K562 (cell line): ENCODE measurements around the gene ZFP14. TPM values are rescaled to one million over a fixed set of nuclear protein-coding genes. Genes with fewer than 3 reads are reported as not detected.

ENCODE experiments used
- E2F6 ChIP-seq, 2 experiments: IDR thresholded peaks; 2 replicates each; pipeline ENCODE4 v1.6.1; 2011; ENCODE audit warnings: borderline replicate concordance in 1 of 2, control low read depth in 1 of 2, low read depth in 1 of 2, low read length in 1 of 2, mild to moderate bottlenecking in 1 of 2, mixed read lengths in 1 of 2, moderate library complexity in 1 of 2; ENCODE audit not compliant: insufficient read depth in 1 of 2, insufficient read length in 1 of 2, poor library complexity in 1 of 2, severe bottlenecking in 1 of 2; ENCODE audit errors: extremely low read depth in 1 of 2
- LARP7 ChIP-seq: fragments of 450-650 bp; IDR thresholded peaks from 2 replicates; pipeline ENCODE4 v1.6.1; 2016
- RAD51 ChIP-seq: fragments of 450-650 bp; IDR thresholded peaks from 2 replicates; pipeline ENCODE4 v1.7.1; 2016; ENCODE audit warnings: low read depth, mild to moderate bottlenecking, borderline replicate concordance
- SAP30 ChIP-seq: fragments of 200-600 bp; sonication (generic); IDR thresholded peaks from 2 replicates; pipeline ENCODE4 v1.6.1; 2012; ENCODE audit warnings: borderline replicate concordance, low read depth, mild to moderate bottlenecking, moderate library complexity, low read length, control low read depth, inconsistent platforms; ENCODE audit not compliant: insufficient read depth, poor library complexity, severe bottlenecking
- SMARCC2 ChIP-seq: fragments of 450-650 bp; IDR thresholded peaks from 2 replicates; pipeline ENCODE4 v1.6.1; 2017; ENCODE audit warnings: antibody characterized with exemption, moderate library complexity, mild to moderate bottlenecking, low read depth
- STAT6 ChIP-seq: sonication (generic); formaldehyde crosslinking; IDR thresholded peaks from 2 replicates; pipeline ENCODE4 v1.8.1; 2023; ENCODE audit warnings: mild to moderate bottlenecking, missing genetic modification reagents
- ZNF785 ChIP-seq: fragments of 250-450 bp; sonication (Bioruptor Pico); IDR thresholded peaks from 2 replicates; pipeline ENCODE4 v1.4.0; 2020; ENCODE audit warnings: mild to moderate bottlenecking
- polyA plus RNA-seq, 8 experiments: library from polyadenylated mRNA; depleted of rRNA in 4 of 8; stranded (reverse) in 5 of 8; unstranded in 3 of 8; fragments of >200 nt; fragmentation: Nextera tagmentation in 2 of 8; fragmentation: Illumina TruSeq in 1 of 8; extraction: Ambion mirVana in 2 of 8; extraction: Trizol in 1 of 8; gene quantifications; 2 replicates each; pipeline versions ENCODE4 v1.2.1 to v1.2.3, GENCODE V29; 2011 to 2014; ENCODE audit warnings: inconsistent platforms in 1 of 8, missing spikeins in 1 of 8
- total RNA-seq, 7 experiments: library from RNA; depleted of rRNA in 6 of 7; stranded (reverse); fragments of >200 nt in 6 of 7; fragmentation: Illumina TruSeq in 2 of 7; extraction: Trizol in 2 of 7; gene quantifications; 2 replicates each; pipeline versions ENCODE4 v1.2.1 to v1.2.3, GENCODE V29; 2011 to 2021; ENCODE audit warnings: low replicate concordance in 1 of 7

The ZFP14 gene
- total and polyA plus RNA-seq, 9 of the 15 experiments (the other 6 are each of a cell fraction or from before 2014, with no cell fraction given): 0.80 to 1.9 (median 1.4) TPM

GRCh38 chr19:36418287-36419001 lies 39.4 kb upstream of the ZFP14 start, which contains the start of gene ZFP82 (continued):
- TF ChIP-seq ZNF785 (CRISPR knock-in tag): no peak
- no peak for TF ChIP-seq STAT6
- TF ChIP-seq SMARCC2: no peak
- TF ChIP-seq RAD51: no peak
- no peak for TF ChIP-seq SAP30
- no peak for TF ChIP-seq LARP7
- TF ChIP-seq E2F6 (IDR thresholded peaks at IDR 0.05; ENCODE audit: borderline replicate concordance in 1 of 2, extremely low read depth in 1 of 2, insufficient read depth in 1 of 2, insufficient read length in 1 of 2, low read depth in 1 of 2, low read length in 1 of 2, poor library complexity in 1 of 2, severe bottlenecking in 1 of 2): peak; percentile 33 to 59
